Fibroblast of skin of abdomen (primary cell): ENCODE results near the gene SPSB2. TPM values are rescaled to one million over a fixed set of nuclear protein-coding genes. Genes with fewer than 3 reads are reported as not detected.
"Not testable (repeated sequence)": the region's sequence is repeated elsewhere in the genome, so short reads cannot be mapped to it uniquely, and the experiment has no call there.

Experiments
- DNase-seq: peaks from one replicate; pipeline ENCODE4 v3.0.0-alpha.2; 2013
- polyA plus RNA-seq, 2 experiments: library from polyadenylated mRNA; unstranded; fragments of 120-200 nt; gene quantifications; one replicate each; pipeline ENCODE4 v1.2.1, GENCODE V29; 2013; ENCODE audit not compliant: insufficient read length in 2 of 2

The SPSB2 gene
- 6.5 TPM for polyA plus RNA-seq (2013, experiment 1 of 2; ENCODE audit: insufficient read length)
- 6.7 TPM for polyA plus RNA-seq (2013, experiment 2 of 2; ENCODE audit: insufficient read length)

GRCh38 chr12:6873094-6874014 lies at the start of gene SPSB2:
Gene SPSB2, minus strand, starts transcription at chr12:6873303. Its CDS starts 402 bp downstream, at chr12:6872901.
- DNase-seq = peak; percentile 93

GRCh38 chr12:6921996-6922946 lies 49.2 kb upstream of the SPSB2 start:
- no peak for DNase-seq

- DNase-seq = no peak
Observed at GRCh38 chr12:6921539-6921938, 48.4 kb upstream of the SPSB2 start.

- no peak for DNase-seq
Observed at GRCh38 chr12:6919588-6919987, 46.5 kb upstream of the SPSB2 start.

- DNase-seq = peak; percentile 57
Observed at GRCh38 chr12:6917491-6918231, 44.6 kb upstream of the SPSB2 start.

GRCh38 chr12:6916426-6917200 lies 43.5 kb upstream of the SPSB2 start:
- no peak for DNase-seq

GRCh38 chr12:6915789-6916285 lies 42.7 kb upstream of the SPSB2 start:
- no peak for DNase-seq

GRCh38 chr12:6914947-6915788 lies 42.1 kb upstream of the SPSB2 start:
- DNase-seq = no peak

GRCh38 chr12:6914246-6914946 lies 41.3 kb upstream of the SPSB2 start, which contains the start of gene ENO2:
Gene ENO2, plus strand, starts transcription at chr12:6914580. Its CDS starts 1,253 bp downstream, at chr12:6915833.
- DNase-seq = peak; percentile 73

GRCh38 chr12:6912164-6912935 lies 39.2 kb upstream of the SPSB2 start:
- DNase-seq = no peak

- no peak for DNase-seq
Observed at GRCh38 chr12:6909421-6910145, 36.5 kb upstream of the SPSB2 start.

GRCh38 chr12:6908141-6908540 lies 35.0 kb upstream of the SPSB2 start:
- DNase-seq = not testable (repeated sequence)

- no peak for DNase-seq
Observed at GRCh38 chr12:6905414-6906040, 32.4 kb upstream of the SPSB2 start.

- peak; percentile 95 for DNase-seq
Observed at GRCh38 chr12:6904280-6905276, 31.5 kb upstream of the SPSB2 start, which contains the start of gene LRRC23. Gene LRRC23, plus strand, starts transcription at chr12:6904822. Its CDS starts 812 bp downstream, at chr12:6905634.

GRCh38 chr12:6903722-6904121 lies 30.6 kb upstream of the SPSB2 start:
- no peak for DNase-seq

GRCh38 chr12:6902448-6902847 lies 29.3 kb upstream of the SPSB2 start:
- DNase-seq = no peak
